HepG2 (cell line): ENCODE measurements around the gene SLC34A3. TPM values are rescaled to one million over a fixed set of nuclear protein-coding genes. Genes with fewer than 3 reads are reported as not detected.
A peak's percentile ranks its signal among the peaks of the same experiment; 100 is the strongest.

Experiments
- CAMTA2 ChIP-seq: sonication (generic); formaldehyde crosslinking; IDR thresholded peaks from 2 replicates; pipeline ENCODE4 v1.4.0; 2020; ENCODE audit warnings: mild to moderate bottlenecking, missing genetic modification reagents, borderline replicate concordance
- EEA1 ChIP-seq: sonication (generic); formaldehyde crosslinking; IDR thresholded peaks from 2 replicates; pipeline ENCODE4 v1.5.1; 2020; ENCODE audit warnings: mild to moderate bottlenecking, missing genetic modification reagents, borderline replicate concordance
- ETV6 ChIP-seq: sonication (generic); formaldehyde crosslinking; conservative IDR thresholded peaks from 2 replicates; pipeline ENCODE4 v1.4.0; 2020; ENCODE audit warnings: missing genetic modification reagents
- GABPB1 ChIP-seq: IDR thresholded peaks from 2 replicates; pipeline ENCODE4 v1.6.1; 2016; ENCODE audit warnings: mild to moderate bottlenecking, missing genetic modification reagents, moderate library complexity, missing compliant biosample characterization
- GATAD1 ChIP-seq: IDR thresholded peaks from 2 replicates; pipeline ENCODE4 v1.6.1; 2016; ENCODE audit warnings: missing genetic modification reagents, missing compliant biosample characterization
- HDAC2 ChIP-seq: sonication (generic); formaldehyde crosslinking; IDR thresholded peaks from 2 replicates; pipeline ENCODE4 v1.4.0; 2020; ENCODE audit warnings: missing genetic modification reagents
- KDM1A ChIP-seq: IDR thresholded peaks from 2 replicates; pipeline ENCODE4 v1.6.1; 2016; ENCODE audit warnings: missing compliant biosample characterization
- KDM5B ChIP-seq: sonication (generic); formaldehyde crosslinking; IDR thresholded peaks from 2 replicates; pipeline ENCODE4 v1.4.0; 2020; ENCODE audit warnings: missing genetic modification reagents, mild to moderate bottlenecking, borderline replicate concordance
- MTERF4 ChIP-seq: sonication (generic); formaldehyde crosslinking; IDR thresholded peaks from 2 replicates; pipeline ENCODE4 v1.8.0; 2023; ENCODE audit warnings: mild to moderate bottlenecking, missing genetic modification reagents
- TBP ChIP-seq: sonication (generic); formaldehyde crosslinking; IDR thresholded peaks from 2 replicates; pipeline ENCODE4 v1.5.0; 2020; ENCODE audit warnings: missing genetic modification reagents
- U2AF1 ChIP-seq: fragments of 200-400 bp; formaldehyde crosslinking; optimal IDR thresholded peaks from 2 replicates; pipeline ENCODE3; 2017; ENCODE audit warnings: mild to moderate bottlenecking, low read depth, low read length
- UBTF ChIP-seq: sonication (generic); formaldehyde crosslinking; IDR thresholded peaks from 2 replicates; pipeline ENCODE4 v1.4.0; 2020; ENCODE audit warnings: mild to moderate bottlenecking, missing genetic modification reagents
- XRCC5 ChIP-seq: fragments of 200-400 bp; formaldehyde crosslinking; optimal IDR thresholded peaks from 2 replicates; pipeline ENCODE3; 2017; ENCODE audit warnings: mild to moderate bottlenecking, low read length
- YY1 ChIP-seq: IDR thresholded peaks from 2 replicates; pipeline ENCODE4 v1.6.1; 2011; ENCODE audit warnings: low read length, low read depth, moderate library complexity, mild to moderate bottlenecking; ENCODE audit not compliant: insufficient read depth, insufficient replicate concordance
- ZFP36 ChIP-seq: fragments of 150-350 bp; IDR thresholded peaks from 2 replicates; pipeline ENCODE4 v1.6.1; 2018; ENCODE audit warnings: borderline replicate concordance, low read length, low read depth; ENCODE audit not compliant: partially characterized antibody
- ZNF235 ChIP-seq: sonication (generic); formaldehyde crosslinking; IDR thresholded peaks from 2 replicates; pipeline ENCODE4 v1.8.1; 2023; ENCODE audit warnings: mild to moderate bottlenecking, missing genetic modification reagents, borderline replicate concordance
- ZNF317 ChIP-seq: sonication (generic); formaldehyde crosslinking; IDR thresholded peaks from 2 replicates; pipeline ENCODE4 v1.5.0; 2020; ENCODE audit warnings: mild to moderate bottlenecking, missing genetic modification reagents
- ZNF350 ChIP-seq: sonication (generic); formaldehyde crosslinking; IDR thresholded peaks from 2 replicates; pipeline ENCODE4 v1.4.0; 2020; ENCODE audit warnings: mild to moderate bottlenecking, low read depth, missing genetic modification reagents, borderline replicate concordance
- ZNF619 ChIP-seq: sonication (generic); formaldehyde crosslinking; IDR thresholded peaks from 2 replicates; pipeline ENCODE4 v1.4.0; 2020; ENCODE audit warnings: mild to moderate bottlenecking, missing genetic modification reagents
- ZNF768 ChIP-seq: sonication (generic); formaldehyde crosslinking; IDR thresholded peaks from 2 replicates; pipeline ENCODE4 v1.4.0; 2020; ENCODE audit warnings: missing genetic modification reagents
- polyA plus RNA-seq, 8 experiments: library from polyadenylated mRNA; depleted of rRNA in 3 of 8; stranded (reverse) in 7 of 8; unstranded in 1 of 8; fragments of >200 nt; fragmentation: Illumina TruSeq in 4 of 8; extraction: Trizol in 4 of 8; gene quantifications; 2 replicates each; pipeline versions ENCODE4 v1.2.1 to v1.2.3, GENCODE V29; 2011 to 2016; ENCODE audit warnings: low read depth in 4 of 8, missing spikeins in 1 of 8, mixed read lengths in 1 of 8; ENCODE audit not compliant: insufficient read depth in 1 of 8
- total RNA-seq, 5 experiments: library from RNA; depleted of rRNA; stranded (reverse); fragments of >200 nt; fragmentation: Illumina TruSeq; extraction: Trizol; gene quantifications; 2 replicates each; pipeline ENCODE4 v1.2.3, GENCODE V29; 2016; ENCODE audit warnings: low read depth in 1 of 5
- TF ChIP-seq, protein P1 (sequence below), 2 experiments: sonication (generic) in 1 of 2; formaldehyde crosslinking in 1 of 2; IDR thresholded peaks; 2 replicates each; pipeline versions ENCODE4 v1.4.0 to v1.6.1; 2018 to 2020; ENCODE audit warnings: missing genetic modification reagents in 2 of 2, borderline replicate concordance in 1 of 2, low read depth in 1 of 2, mild to moderate bottlenecking in 1 of 2, missing biosample characterization in 1 of 2

Gene SLC34A3
- total and polyA plus RNA-seq, 2 of the 13 experiments (the other 11 are each of a cell fraction or from before 2014, with no cell fraction given) = 0.07 to 1.0 TPM

DNA sequence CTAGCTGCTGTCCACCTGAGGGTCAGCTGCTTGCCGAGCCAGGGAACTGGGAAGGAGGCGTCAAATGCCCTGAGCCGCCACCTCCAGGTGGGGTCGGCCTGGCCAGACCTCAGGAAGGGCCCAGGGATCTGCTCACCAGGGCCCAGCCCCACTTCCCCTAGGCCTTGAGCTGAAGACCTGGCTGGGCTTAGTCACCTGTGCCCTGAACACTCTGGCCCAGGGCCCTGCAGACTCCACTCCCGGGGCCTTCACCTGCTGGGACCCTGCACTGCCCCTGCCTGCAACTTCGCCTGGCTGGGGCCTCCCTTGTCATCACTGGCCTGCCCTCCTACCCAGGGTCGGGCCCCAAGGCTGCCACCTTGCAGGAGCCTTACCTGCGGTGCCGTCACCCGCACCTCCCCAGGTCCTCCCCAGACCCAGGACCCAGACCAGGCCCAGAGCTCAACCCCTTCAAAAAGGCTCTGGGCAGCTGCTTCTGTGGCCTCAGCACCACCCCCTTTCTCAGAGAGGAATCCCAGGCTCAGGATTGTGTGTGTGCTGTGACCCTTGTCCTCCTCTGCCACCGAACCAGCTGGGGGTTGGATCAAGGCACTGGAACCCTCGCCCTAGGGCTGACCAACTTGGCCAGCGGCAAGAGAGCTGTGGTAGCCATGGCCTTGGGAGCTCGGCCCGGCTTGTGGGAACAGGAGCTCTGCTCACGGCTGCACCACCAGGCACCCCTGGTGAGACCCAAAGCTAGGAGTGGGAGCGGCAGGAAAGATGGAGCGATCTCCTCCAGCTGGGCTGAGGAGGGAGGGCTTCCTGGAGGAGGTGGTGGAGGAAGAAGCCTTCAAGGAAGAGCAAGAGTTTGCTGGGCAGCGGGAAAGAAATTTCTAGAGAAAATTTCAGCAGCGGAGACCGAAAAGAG lies 23.3 kb downstream of the SLC34A3 start (continued):
- TF ChIP-seq MTERF4 (CRISPR knock-in tag) (peak; percentile 72; the same call in 1 of the 2 replicates), GABPB1 (peak; percentile 34; the same call in 1 of the 2 replicates), ZNF768 (CRISPR knock-in tag) (peak; percentile 29; the same call in 1 of the 2 replicates), YY1 (no peak), ZNF235 (CRISPR knock-in tag) (no peak), ZNF619 (CRISPR knock-in tag) (peak; percentile 61; the same call in 1 of the 2 replicates), ZNF350 (CRISPR knock-in tag) (peak; percentile 47; the same call in 1 of the 2 replicates), TBP (CRISPR knock-in tag) (no peak), KDM1A (no peak), ZFP36 (peak; percentile 64), ETV6 (CRISPR knock-in tag) (0 out of 2 replicates have a peak, but pooled peaks have one; percentile 38), U2AF1 (peak; percentile 49), XRCC5 (peak; percentile 22), HDAC2 (CRISPR knock-in tag) (peak; percentile 14; the same call in 1 of the 2 replicates), GATAD1 (CRISPR knock-in tag) (0 out of 2 replicates have a peak, but pooled peaks have one; percentile 39), KDM5B (CRISPR knock-in tag) (peak; percentile 79; the same call in 1 of the 2 replicates), ZNF317 (0 out of 2 replicates have a peak, but pooled peaks have one; percentile 31), UBTF (peak; percentile 60), CAMTA2 (CRISPR knock-in tag) (peak; percentile 84; the same call in 1 of the 2 replicates), EEA1 (CRISPR knock-in tag) (0 out of 2 replicates have a peak, but pooled peaks have one; percentile 20)
- TF ChIP-seq, protein P1, sequence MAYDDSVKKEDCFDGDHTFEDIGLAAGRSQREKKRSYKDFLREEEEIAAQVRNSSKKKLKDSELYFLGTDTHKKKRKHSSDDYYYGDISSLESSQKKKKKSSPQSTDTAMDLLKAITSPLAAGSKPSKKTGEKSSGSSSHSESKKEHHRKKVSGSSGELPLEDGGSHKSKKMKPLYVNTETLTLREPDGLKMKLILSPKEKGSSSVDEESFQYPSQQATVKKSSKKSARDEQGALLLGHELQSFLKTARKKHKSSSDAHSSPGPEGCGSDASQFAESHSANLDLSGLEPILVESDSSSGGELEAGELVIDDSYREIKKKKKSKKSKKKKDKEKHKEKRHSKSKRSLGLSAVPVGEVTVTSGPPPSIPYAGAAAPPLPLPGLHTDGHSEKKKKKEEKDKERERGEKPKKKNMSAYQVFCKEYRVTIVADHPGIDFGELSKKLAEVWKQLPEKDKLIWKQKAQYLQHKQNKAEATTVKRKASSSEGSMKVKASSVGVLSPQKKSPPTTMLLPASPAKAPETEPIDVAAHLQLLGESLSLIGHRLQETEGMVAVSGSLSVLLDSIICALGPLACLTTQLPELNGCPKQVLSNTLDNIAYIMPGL (CRISPR knock-in tag; IDR thresholded peaks at IDR 0.05; ENCODE audit: borderline replicate concordance in 1 of 2, low read depth in 1 of 2) = 0 out of 4 replicates have a peak, but pooled peaks of 1 of the 2 experiments have one; percentile 37
